GM12801 (cell line): Measurements from ENCODE around the gene SLC35F4.

ENCODE experiments used
- CTCF ChIP-seq: IDR thresholded peaks from one replicate; pipeline ENCODE4 v1.5.1; 2011; ENCODE audit warnings: control low read depth; ENCODE audit not compliant: insufficient read length; ENCODE audit errors: extremely low read depth

Gene SLC35F4

DNA sequence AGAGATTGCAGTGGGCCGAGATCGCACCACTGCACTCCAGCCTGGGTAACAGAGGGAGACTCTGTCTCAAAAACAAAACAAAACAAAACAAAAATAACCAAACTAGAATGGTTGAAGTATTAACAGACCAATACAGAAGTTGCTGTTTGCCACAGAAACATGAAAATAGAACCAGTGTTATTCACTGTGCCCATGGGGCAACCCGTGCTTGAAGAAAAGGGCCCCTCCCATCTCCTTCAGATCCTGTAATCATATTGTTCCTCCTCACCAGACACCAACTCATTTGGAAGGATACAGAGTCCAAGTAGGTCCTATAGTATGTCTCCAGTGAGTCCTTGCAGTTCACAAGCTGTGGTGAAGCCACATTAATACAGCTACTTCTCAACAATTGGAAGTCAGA, 30.9 kb downstream of the SLC35F4 start:
- TF ChIP-seq CTCF: no peak

- TF ChIP-seq CTCF: no peak
These were observed 31.8 kb downstream of the SLC35F4 start for GRCh38 chr14:57834001-57834598.

DNA sequence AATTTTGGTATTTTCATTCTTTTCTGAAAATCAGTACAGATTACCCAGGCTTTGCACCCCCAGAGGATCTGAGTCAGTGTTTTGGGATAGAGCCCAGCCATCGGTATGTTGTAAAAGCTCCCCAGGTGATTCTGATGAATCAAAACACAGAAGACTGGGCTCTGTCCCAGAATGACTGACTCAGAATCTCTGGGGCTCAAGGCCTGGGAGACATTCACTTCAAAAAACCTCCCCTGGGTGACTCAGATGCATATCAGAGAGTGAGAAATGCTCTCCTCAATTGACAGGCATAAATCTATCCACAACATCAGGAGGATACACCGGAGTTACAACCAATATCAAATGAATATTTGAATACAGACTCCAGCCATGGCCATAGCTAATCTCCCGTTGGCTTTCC, 32.6 kb downstream of the SLC35F4 start:
- no peak for TF ChIP-seq CTCF

DNA sequence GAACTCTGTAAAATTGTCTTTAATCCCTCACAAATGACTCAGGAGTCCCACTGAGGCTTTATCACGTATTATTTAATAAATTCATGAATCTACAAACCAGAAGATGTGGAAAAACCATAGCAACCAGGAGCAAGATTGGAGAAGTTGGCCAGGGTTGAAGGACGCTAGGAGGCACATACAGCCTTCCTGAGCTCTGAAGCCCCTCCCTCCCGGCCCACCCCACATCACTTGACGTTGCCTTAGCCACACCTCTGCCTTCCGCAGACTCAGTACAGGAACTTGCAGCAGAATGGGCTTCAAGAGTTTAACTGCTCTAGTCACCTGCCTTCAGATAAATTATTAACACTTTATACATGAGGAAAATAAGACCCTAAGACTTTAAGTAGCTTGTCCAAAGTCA, 33.9 kb downstream of the SLC35F4 start:
- TF ChIP-seq CTCF: no peak

- no peak for TF ChIP-seq CTCF
These were observed 37.2 kb downstream of the SLC35F4 start for GRCh38 chr14:57828713-57829112.

DNA sequence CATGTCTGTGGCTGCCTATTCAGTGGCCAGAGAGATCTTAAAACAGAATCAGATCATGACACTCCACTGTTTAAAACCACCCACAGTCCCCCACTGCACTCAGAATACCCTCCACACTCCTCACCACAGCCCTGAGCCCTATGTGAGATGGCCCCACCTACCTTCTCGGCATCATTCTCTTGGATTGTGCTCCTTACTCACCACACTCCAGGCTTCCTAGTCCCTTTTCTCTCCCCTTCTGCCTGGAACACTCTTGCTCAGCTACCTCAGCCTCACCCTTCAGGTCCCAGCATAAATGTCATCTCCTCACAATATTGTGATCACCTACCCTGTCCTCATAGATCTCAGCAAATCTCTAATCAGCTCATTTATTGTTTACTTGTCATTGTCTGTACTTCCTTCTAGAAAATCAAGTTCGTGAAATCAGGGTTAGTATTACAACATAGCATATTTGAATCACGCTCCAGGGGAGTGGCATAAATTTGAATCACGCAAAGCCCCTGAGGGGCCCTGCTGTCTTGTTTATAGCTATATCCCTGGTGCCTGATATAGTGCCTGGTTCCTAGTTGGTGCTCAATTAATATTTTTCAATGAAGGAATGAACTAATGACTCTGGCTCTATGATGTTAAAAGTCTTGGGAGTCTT, 42.8 kb downstream of the SLC35F4 start:
- TF ChIP-seq CTCF: no peak

- TF ChIP-seq CTCF: no peak
These were observed 43.8 kb downstream of the SLC35F4 start for GRCh38 chr14:57822081-57822480.
